Caco-2 (cell line): ENCODE measurements around the gene TMX2. TPM values are rescaled to one million over a fixed set of nuclear protein-coding genes. Genes with fewer than 3 reads are reported as not detected.

Experiments
- BruUV-seq: library from RNA; stranded (reverse); fragments of 400-500 nt; replicated peaks from 2 replicates; lab custom pipeline; 2021; lab: Mats Ljungman, UMichigan
- CTCF ChIA-PET: fragments of 300-600 bp; sonication (Branson Sonifier 250); formaldehyde crosslinking; loops from one replicate; lab custom pipeline; 2022; ENCODE audit warnings: antibody characterized with exemption; lab: Charles Lee
- POLR2A ChIA-PET: fragments of 300-600 bp; sonication (Branson Sonifier 250); formaldehyde crosslinking; loops from one replicate; lab custom pipeline; 2022; ENCODE audit warnings: antibody characterized with exemption; lab: Charles Lee
- DNase-seq, 2 experiments: peaks; one replicate each; pipeline versions ENCODE4 v3.0.0 to v3.0.0-alpha.2; 2020 to 2022
- H3K27me3 ChIP-seq: replicated peaks from 2 replicates; pipeline ENCODE4 v1.6.0; 2011; ENCODE audit warnings: low read length; ENCODE audit not compliant: control insufficient read depth, insufficient read depth
- H3K36me3 ChIP-seq: 2 replicates; pipeline ENCODE4 v1.5.1; 2011; ENCODE audit warnings: low read length; ENCODE audit not compliant: control insufficient read depth, insufficient read depth
- H3K4me1 ChIP-seq: fragments of 250-450 bp; sonication (Bioruptor Pico); 2 replicates; pipeline ENCODE4 v1.5.1; 2020; ENCODE audit warnings: mild to moderate bottlenecking
- H3K4me3 ChIP-seq: 2 replicates; pipeline ENCODE4 v1.5.1; 2011; ENCODE audit warnings: low read depth, mild to moderate bottlenecking, control low read depth, low read length
- H3K9me3 ChIP-seq: fragments of 250-450 bp; sonication (Bioruptor Pico); 2 replicates; pipeline ENCODE4 v1.5.1; 2020; ENCODE audit warnings: mild to moderate bottlenecking, moderate library complexity
- H3K27ac Mint-ChIP-seq: one replicate; pipeline ENCODE4 v1.8.0; 2022; ENCODE audit warnings: mixed read lengths; ENCODE audit not compliant: unreplicated experiment
- H3K27me3 Mint-ChIP-seq: one replicate; pipeline ENCODE4 v1.8.0; 2022; ENCODE audit warnings: mixed read lengths; ENCODE audit not compliant: insufficient read depth, unreplicated experiment
- H3K36me3 Mint-ChIP-seq: one replicate; pipeline ENCODE4 v1.8.0; 2022; ENCODE audit warnings: mild to moderate bottlenecking, mixed read lengths; ENCODE audit not compliant: insufficient read depth, unreplicated experiment
- H3K4me1 Mint-ChIP-seq: one replicate; pipeline ENCODE4 v1.8.0; 2022; ENCODE audit warnings: low read depth, mixed read lengths; ENCODE audit not compliant: unreplicated experiment
- H3K4me3 Mint-ChIP-seq: one replicate; pipeline ENCODE4 v1.8.0; 2022; ENCODE audit warnings: mild to moderate bottlenecking, moderate library complexity, mixed read lengths; ENCODE audit not compliant: unreplicated experiment
- H3K9me3 Mint-ChIP-seq: one replicate; pipeline ENCODE4 v1.8.0; 2022; ENCODE audit warnings: mixed read lengths; ENCODE audit not compliant: unreplicated experiment
- CTCF ChIP-seq, 2 experiments: fragments of 200-600 bp in 1 of 2; IDR thresholded peaks; 1 replicate in 1 of 2; 2 replicates in 1 of 2; pipeline versions ENCODE4 v1.5.1 to v1.8.0; 2011 to 2022; ENCODE audit warnings: antibody characterized with exemption in 1 of 2, control low read depth in 1 of 2, inconsistent platforms in 1 of 2, low read depth in 1 of 2, low read length in 1 of 2, mild to moderate bottlenecking in 1 of 2, moderate library complexity in 1 of 2; ENCODE audit not compliant: insufficient read depth in 1 of 2, severe bottlenecking in 1 of 2, unreplicated experiment in 1 of 2
- intact Hi-C: fragments of 100-400 bp; cut with micrococcal nuclease; formaldehyde crosslinking; loops from one replicate; pipeline ENCODE4 v1.10.0; 2022; ENCODE audit not compliant: unreplicated experiment
- total RNA-seq: library from RNA; stranded (reverse); gene quantifications from 2 replicates; pipeline ENCODE4 v1.2.3, GENCODE V29; 2022

Gene TMX2
- total RNA-seq, 1 experiment from 2014 or later = 150 TPM

GRCh38 chr11:57668434-57668782 is 44.0 kb upstream of the TMX2 start:
- intact Hi-C loops = loop anchor here (2.0 kb wide), 1 partner anchor 14 kb away; no protein-coding TSS in a partner anchor
- ChIA-PET CTCF (interaction anchor here (1.0 kb wide), 1 partner anchor 24 kb away, joined by 3 read pairs; no protein-coding TSS in a partner anchor), POLR2A (no interaction called here)
- Mint-ChIP-seq H3K9me3 (no peaks in the 10 kb centered on the region), H3K4me3 (peak overlapping the region; percentile 99), H3K27ac (peak overlapping the region; percentile 100), H3K36me3 (peaks cover 34% of the 10 kb centered on the region), H3K4me1 (peaks cover 17% of the 10 kb centered on the region), H3K27me3 (no peaks in the 10 kb centered on the region)
- peak overlapping the region; percentile 74 for H3K4me3 ChIP-seq
- H3K9me3 ChIP-seq = no peaks in the 10 kb centered on the region
- no peak for DNase-seq
- no peak for TF ChIP-seq CTCF (IDR thresholded peaks at IDR 0.05; ENCODE audit: insufficient read depth in 1 of 2, low read depth in 1 of 2, low read length in 1 of 2, severe bottlenecking in 1 of 2, unreplicated experiment in 1 of 2)
- BruUV-seq = no TSS peak
- no peaks in the 10 kb centered on the region; the same call in 1 of the 2 replicates for H3K36me3 ChIP-seq
- H3K27me3 ChIP-seq = no peaks in the 10 kb centered on the region
- H3K4me1 ChIP-seq = peaks cover 14% of the 10 kb centered on the region; the same call in 1 of the 2 replicates

GRCh38 chr11:57674251-57674650 is 38.1 kb upstream of the TMX2 start:
- Histone ChIP-seq H3K4me1 (peaks cover 14% of the 10 kb centered on the region), H3K4me3 (no peak overlapping the region), H3K27me3 (no peaks in the 10 kb centered on the region), H3K36me3 (no peaks in the 10 kb centered on the region; the same call in 1 of the 2 replicates), H3K9me3 (no peaks in the 10 kb centered on the region)
- no peak for DNase-seq
- Mint-ChIP-seq H3K4me1 (peaks cover 23% of the 10 kb centered on the region), H3K36me3 (peaks cover 65% of the 10 kb centered on the region), H3K27me3 (no peaks in the 10 kb centered on the region), H3K4me3 (no peak overlapping the region), H3K9me3 (no peaks in the 10 kb centered on the region), H3K27ac (peak overlapping the region; percentile 11)
- no TSS peak for BruUV-seq
- no peak for TF ChIP-seq CTCF (IDR thresholded peaks at IDR 0.05; ENCODE audit: insufficient read depth in 1 of 2, low read depth in 1 of 2, low read length in 1 of 2, severe bottlenecking in 1 of 2, unreplicated experiment in 1 of 2)
- ChIA-PET POLR2A (interaction anchor here (0.5 to 1.7 kb wide), 2 partner anchors 33 to 38 kb away, joined by 4 to 9 read pairs; partner anchors contain the start of genes MED19 and TMX2), CTCF (no interaction called here)
- intact Hi-C loops = no loop called here

GRCh38 chr11:57675176-57675941 is 37.0 kb upstream of the TMX2 start:
- no peak for DNase-seq

More at GRCh38 chr11:57675176-57675941, 37.0 kb upstream of the TMX2 start:
- Mint-ChIP-seq H3K4me1 (peaks cover 22% of the 10 kb centered on the region), H3K27ac (no peak overlapping the region), H3K27me3 (no peaks in the 10 kb centered on the region), H3K36me3 (peaks cover 65% of the 10 kb centered on the region), H3K4me3 (no peak overlapping the region), H3K9me3 (no peaks in the 10 kb centered on the region)
- peaks cover 9% of the 10 kb centered on the region for H3K4me1 ChIP-seq
- no peak overlapping the region for H3K4me3 ChIP-seq
- ChIA-PET CTCF (interaction anchor here (0.7 kb wide), 1 partner anchor 22 kb away, joined by 3 read pairs; no protein-coding TSS in a partner anchor), POLR2A (interaction anchor here (1.7 kb wide), 1 partner anchor 37 kb away, joined by 9 read pairs; the partner anchor contains the start of genes MED19 and TMX2)
- TF ChIP-seq CTCF (IDR thresholded peaks at IDR 0.05; ENCODE audit: insufficient read depth in 1 of 2, low read depth in 1 of 2, low read length in 1 of 2, severe bottlenecking in 1 of 2, unreplicated experiment in 1 of 2) = no peak
- no peaks in the 10 kb centered on the region for H3K9me3 ChIP-seq
- no TSS peak for BruUV-seq
- no peaks in the 10 kb centered on the region for H3K27me3 ChIP-seq
- H3K36me3 ChIP-seq = peaks cover 2% of the 10 kb centered on the region
- intact Hi-C loops = no loop called here
